MG63 (cell line): Measurements from ENCODE around the gene CHSY1. TPM values are rescaled to one million over a fixed set of nuclear protein-coding genes. Genes with fewer than 3 reads are reported as not detected.
"Not testable (repeated sequence)": the region's sequence is repeated elsewhere in the genome, so short reads cannot be mapped to it uniquely, and the experiment has no call there.

Experiments used
- DNase-seq: peaks from one replicate; pipeline ENCODE4 v3.0.0-alpha.2; 2020
- H3K27me3 ChIP-seq: fragments of 250-450 bp; sonication (Bioruptor Pico); 2 replicates; pipeline ENCODE4 v1.5.1; 2020; ENCODE audit warnings: mild to moderate bottlenecking, moderate library complexity
- H3K36me3 ChIP-seq: fragments of 250-450 bp; sonication (Bioruptor Pico); 2 replicates; pipeline ENCODE4 v1.5.1; 2020; ENCODE audit warnings: mild to moderate bottlenecking, moderate library complexity
- H3K4me3 ChIP-seq: fragments of 250-450 bp; sonication (Bioruptor Pico); 2 replicates; pipeline ENCODE4 v1.5.1; 2020; ENCODE audit warnings: mild to moderate bottlenecking, moderate library complexity
- H3K9me3 ChIP-seq: fragments of 250-450 bp; sonication (Bioruptor Pico); 2 replicates; pipeline ENCODE4 v1.5.1; 2020; ENCODE audit warnings: mild to moderate bottlenecking, moderate library complexity
- total RNA-seq: library from RNA; depleted of rRNA; stranded (reverse); fragments of >200 nt; shearing (Covaris generic); gene quantifications from 2 replicates; pipeline ENCODE4 v1.2.3, GENCODE V29; 2014; ENCODE audit warnings: low replicate concordance

Gene CHSY1
- total RNA-seq, 1 experiment from 2014 or later: 11.0 TPM

- Histone ChIP-seq H3K4me3 (no peak overlapping the region), H3K27me3 (no peaks in the 10 kb centered on the region), H3K9me3 (peaks cover 19% of the 10 kb centered on the region), H3K36me3 (peaks cover 93% of the 10 kb centered on the region)
- no peak for DNase-seq
Measured at GRCh38 chr15:101232677-101233076, 19.2 kb downstream of the CHSY1 start.

DNA sequence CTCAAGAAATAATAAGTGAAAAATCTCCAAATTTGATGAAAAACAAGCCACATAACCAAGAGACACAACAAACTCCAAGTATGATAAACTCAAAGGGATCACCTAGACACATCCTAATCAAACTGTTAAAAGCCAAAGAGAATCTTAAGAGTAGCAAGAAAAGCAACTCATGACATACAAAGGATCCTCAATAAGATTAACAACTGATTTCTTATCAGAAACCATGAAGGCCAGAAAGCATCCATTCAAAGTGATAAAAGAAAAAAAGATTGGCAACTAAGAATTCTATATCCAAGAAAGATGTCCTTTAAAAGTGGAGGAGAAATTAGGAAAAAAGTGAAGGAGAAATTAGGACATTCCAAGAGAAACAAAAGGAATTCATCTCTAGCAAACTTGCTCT is 23.5 kb downstream of the CHSY1 start:
- Histone ChIP-seq H3K27me3 (no peaks in the 10 kb centered on the region), H3K36me3 (peaks cover 95% of the 10 kb centered on the region), H3K4me3 (no peak overlapping the region), H3K9me3 (peaks cover 19% of the 10 kb centered on the region)
- DNase-seq: no peak

GRCh38 chr15:101225658-101226057 is 26.2 kb downstream of the CHSY1 start:
- Histone ChIP-seq H3K4me3 (no peak overlapping the region), H3K9me3 (peaks cover 19% of the 10 kb centered on the region), H3K27me3 (no peaks in the 10 kb centered on the region), H3K36me3 (peaks cover 84% of the 10 kb centered on the region)
- DNase-seq: no peak

GRCh38 chr15:101221902-101222301 is 29.9 kb downstream of the CHSY1 start:
- no peak for DNase-seq
- H3K36me3 ChIP-seq: peaks cover 58% of the 10 kb centered on the region
- H3K4me3 ChIP-seq: no peak overlapping the region
- H3K9me3 ChIP-seq: no peaks in the 10 kb centered on the region
- no peaks in the 10 kb centered on the region for H3K27me3 ChIP-seq

- Histone ChIP-seq H3K27me3 (no peaks in the 10 kb centered on the region), H3K36me3 (peaks cover 57% of the 10 kb centered on the region), H3K4me3 (no peak overlapping the region), H3K9me3 (no peaks in the 10 kb centered on the region)
- DNase-seq: no peak
Measured at GRCh38 chr15:101220060-101220459, 31.8 kb downstream of the CHSY1 start.

- Histone ChIP-seq H3K36me3 (peaks cover 50% of the 10 kb centered on the region), H3K9me3 (no peaks in the 10 kb centered on the region), H3K4me3 (no peak overlapping the region), H3K27me3 (no peaks in the 10 kb centered on the region)
- no peak for DNase-seq
Measured at GRCh38 chr15:101219441-101219840, 32.4 kb downstream of the CHSY1 start.

DNA sequence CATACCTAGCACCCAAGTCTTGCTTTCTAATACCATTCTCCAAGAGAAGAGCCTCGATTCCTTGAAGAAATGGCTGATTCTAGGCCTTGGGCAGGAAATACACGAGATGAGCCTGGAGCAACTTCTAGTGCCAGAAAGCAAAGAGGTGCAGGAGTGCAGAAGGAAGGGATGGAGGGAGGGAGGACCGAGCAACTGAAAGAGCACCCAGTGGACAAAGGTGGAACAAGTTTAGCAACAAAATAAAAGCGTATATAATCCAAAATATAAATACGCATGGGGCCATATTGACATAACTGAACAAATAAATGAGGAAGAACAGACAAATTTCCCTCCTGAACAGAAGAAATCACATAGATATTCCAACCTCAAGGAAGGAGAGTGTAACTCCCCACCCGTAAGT is 34.4 kb downstream of the CHSY1 start:
- Histone ChIP-seq H3K36me3 (peaks cover 46% of the 10 kb centered on the region), H3K9me3 (no peaks in the 10 kb centered on the region), H3K27me3 (no peaks in the 10 kb centered on the region), H3K4me3 (no peak overlapping the region)
- no peak for DNase-seq

DNA sequence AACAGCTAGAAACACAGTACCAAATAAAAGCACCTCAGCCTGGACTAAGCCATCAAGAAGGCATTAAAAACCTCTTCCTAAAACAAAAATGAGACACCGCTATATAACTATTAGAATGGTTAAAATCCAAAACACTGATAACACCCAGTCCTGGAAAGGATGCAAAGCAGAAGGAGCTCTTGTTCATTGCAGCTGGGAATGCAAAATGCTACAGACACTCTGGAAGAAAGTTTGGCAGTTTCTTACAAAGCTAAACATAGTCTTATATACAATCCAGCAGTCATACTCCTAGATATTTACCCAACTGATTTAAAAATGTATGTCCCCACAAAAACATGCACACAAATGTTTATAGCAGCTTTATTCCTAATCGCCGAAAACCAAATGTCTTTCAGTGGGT is 35.7 kb downstream of the CHSY1 start:
- H3K36me3 ChIP-seq: peaks cover 45% of the 10 kb centered on the region
- H3K9me3 ChIP-seq: no peaks in the 10 kb centered on the region
- H3K4me3 ChIP-seq: no peak overlapping the region
- DNase-seq: no peak
- no peaks in the 10 kb centered on the region for H3K27me3 ChIP-seq

DNA sequence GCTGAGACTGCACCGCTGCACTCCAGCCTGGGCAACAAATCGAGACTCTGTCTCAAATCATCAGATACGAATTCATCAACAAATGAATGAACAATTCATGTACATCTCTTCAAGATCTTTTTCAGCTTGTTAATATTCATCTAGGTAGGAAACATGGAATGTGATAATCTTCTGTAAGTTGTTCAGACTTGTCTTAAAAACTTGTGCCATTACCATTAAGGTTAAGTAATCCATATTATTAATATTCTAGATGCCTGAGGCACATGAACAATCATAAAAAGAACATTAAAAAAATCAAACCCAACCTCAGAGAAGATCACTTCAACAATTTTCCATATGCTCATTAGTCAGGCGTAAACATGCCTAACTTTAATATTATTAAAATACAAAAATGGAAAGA is 36.2 kb downstream of the CHSY1 start:
- Histone ChIP-seq H3K9me3 (no peaks in the 10 kb centered on the region), H3K4me3 (no peak overlapping the region), H3K36me3 (peaks cover 45% of the 10 kb centered on the region), H3K27me3 (no peaks in the 10 kb centered on the region)
- DNase-seq: no peak

DNA sequence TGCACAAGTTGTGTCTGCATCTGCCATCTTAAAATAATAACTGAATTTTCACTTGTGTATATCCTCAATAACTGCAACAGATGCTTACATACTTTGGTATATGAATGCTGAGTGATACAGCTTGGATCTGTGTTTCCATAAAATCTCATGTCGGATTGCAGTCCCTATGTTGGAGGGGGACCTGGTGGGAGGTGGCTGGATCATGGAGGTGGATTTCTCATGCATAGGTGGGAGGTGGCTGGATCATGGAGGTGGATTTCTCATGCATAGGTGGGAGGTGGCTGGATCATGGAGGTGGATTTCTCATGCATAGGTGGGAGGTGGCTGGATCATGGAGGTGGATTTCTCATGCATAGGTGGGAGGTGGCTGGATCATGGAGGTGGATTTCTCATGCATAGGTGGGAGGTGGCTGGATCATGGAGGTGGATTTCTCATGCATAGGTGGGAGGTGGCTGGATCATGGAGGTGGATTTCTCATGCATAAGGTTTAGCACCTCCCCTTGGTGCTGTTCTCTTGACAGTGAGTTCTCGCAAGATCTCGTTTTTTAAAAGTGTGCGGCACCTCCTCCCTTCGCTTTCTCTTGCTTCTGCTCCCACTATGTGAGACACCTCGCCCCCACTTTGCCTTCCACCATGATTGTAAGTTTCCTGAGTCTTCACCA is 37.3 kb downstream of the CHSY1 start:
- not testable (repeated sequence) for H3K27me3 ChIP-seq, DNase-seq, H3K9me3 ChIP-seq, H3K4me3 ChIP-seq
- H3K36me3 ChIP-seq: peaks cover 45% of the 10 kb centered on the region

DNA sequence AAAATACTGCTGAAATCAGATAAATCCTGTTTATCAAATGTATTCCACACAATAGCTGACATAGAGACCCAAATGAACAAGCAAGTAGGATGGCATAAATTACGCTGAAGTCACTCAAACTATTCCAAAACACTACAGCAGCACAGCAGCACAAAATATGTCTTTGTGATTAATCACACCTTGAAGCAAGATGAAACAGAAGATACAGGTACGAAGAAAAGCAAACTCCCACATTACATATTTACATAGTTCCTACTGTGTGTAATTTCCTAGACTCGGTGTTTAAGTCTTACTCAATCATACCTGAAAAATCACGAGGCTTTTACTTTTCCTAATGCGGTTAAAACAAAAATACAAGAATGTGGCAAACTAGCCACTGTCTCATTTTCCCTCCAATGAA is 38.3 kb downstream of the CHSY1 start:
- DNase-seq: no peak
- Histone ChIP-seq H3K36me3 (peaks cover 45% of the 10 kb centered on the region), H3K9me3 (no peaks in the 10 kb centered on the region), H3K27me3 (no peaks in the 10 kb centered on the region), H3K4me3 (no peak overlapping the region)

DNA sequence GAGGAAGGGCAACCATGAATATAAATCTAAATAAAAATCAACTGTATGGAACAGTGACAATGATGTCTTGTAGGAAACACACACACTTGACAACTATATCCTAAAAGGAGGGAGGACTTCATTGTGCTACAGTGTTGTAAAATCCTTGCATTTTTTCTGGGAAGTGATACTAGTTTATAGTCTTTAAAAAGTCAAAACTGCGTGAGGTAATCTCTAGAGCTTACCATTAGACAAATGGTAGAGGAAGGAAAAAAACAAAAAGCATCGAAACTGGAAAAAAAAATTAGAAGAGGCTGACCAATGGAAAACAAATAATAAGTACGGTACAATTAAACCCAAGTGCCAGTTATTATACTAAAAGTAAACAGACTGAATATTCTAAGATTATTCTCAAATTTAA is 38.7 kb downstream of the CHSY1 start:
- no peaks in the 10 kb centered on the region for H3K9me3 ChIP-seq
- H3K27me3 ChIP-seq: no peaks in the 10 kb centered on the region
- H3K36me3 ChIP-seq: peaks cover 45% of the 10 kb centered on the region
- DNase-seq: no peak
- H3K4me3 ChIP-seq: no peak overlapping the region

- no peak for DNase-seq
- no peaks in the 10 kb centered on the region for H3K9me3 ChIP-seq
- H3K27me3 ChIP-seq: no peaks in the 10 kb centered on the region
- peaks cover 34% of the 10 kb centered on the region for H3K36me3 ChIP-seq
- H3K4me3 ChIP-seq: no peak overlapping the region
Measured at GRCh38 chr15:101211897-101212296, 40.0 kb downstream of the CHSY1 start.

DNA sequence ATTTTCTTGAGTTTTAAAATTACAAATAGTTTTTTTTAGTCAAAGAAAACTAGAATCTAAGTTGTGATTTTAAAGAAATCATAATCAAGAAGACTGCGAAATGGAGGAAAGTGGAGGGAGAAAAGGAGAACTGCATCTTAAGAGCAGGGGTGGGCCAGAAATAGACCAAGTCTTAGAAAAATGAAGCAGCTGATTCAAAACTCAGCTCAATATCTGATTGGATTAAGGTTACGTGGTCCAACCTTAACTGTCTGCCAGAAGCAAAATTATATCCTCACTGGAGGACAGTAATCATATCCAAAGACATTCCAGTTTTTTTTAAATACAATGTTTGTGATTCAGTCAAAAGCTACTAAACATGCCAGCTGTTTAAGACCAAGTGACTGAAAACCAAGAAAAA is 41.4 kb downstream of the CHSY1 start:
- H3K4me3 ChIP-seq: no peak overlapping the region
- peaks cover 19% of the 10 kb centered on the region for H3K36me3 ChIP-seq
- DNase-seq: no peak
- no peaks in the 10 kb centered on the region for H3K27me3 ChIP-seq
- H3K9me3 ChIP-seq: no peaks in the 10 kb centered on the region

DNA sequence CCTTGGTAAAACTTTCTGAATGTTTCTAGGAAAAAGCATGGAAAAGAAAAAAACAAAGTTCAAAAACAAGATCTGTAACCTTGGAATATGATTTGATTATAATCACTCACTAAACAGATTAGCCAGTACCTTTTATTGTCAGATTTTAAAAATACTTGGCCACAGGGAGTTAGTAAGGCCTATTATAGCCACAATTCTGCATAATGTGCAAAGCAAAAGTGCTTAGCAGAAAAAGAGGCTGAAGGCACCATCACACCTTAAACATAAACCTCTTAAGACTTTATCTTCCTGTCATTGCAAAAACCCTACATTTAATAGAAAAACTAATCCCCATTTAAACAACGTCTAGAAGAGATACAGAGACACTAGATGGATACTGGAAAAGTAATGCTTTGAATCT is 41.8 kb downstream of the CHSY1 start:
- no peak for DNase-seq
- no peaks in the 10 kb centered on the region for H3K9me3 ChIP-seq
- no peaks in the 10 kb centered on the region for H3K27me3 ChIP-seq
- H3K36me3 ChIP-seq: peaks cover 17% of the 10 kb centered on the region
- no peak overlapping the region for H3K4me3 ChIP-seq

GRCh38 chr15:101209285-101209845 is 42.5 kb downstream of the CHSY1 start:
- no peaks in the 10 kb centered on the region for H3K9me3 ChIP-seq
- peaks cover 17% of the 10 kb centered on the region for H3K36me3 ChIP-seq
- H3K27me3 ChIP-seq: no peaks in the 10 kb centered on the region
- no peak overlapping the region for H3K4me3 ChIP-seq
- DNase-seq: no peak

GRCh38 chr15:101207867-101208288 is 44.0 kb downstream of the CHSY1 start:
- Histone ChIP-seq H3K27me3 (no peaks in the 10 kb centered on the region), H3K36me3 (peaks cover 6% of the 10 kb centered on the region; the same call in 1 of the 2 replicates), H3K4me3 (no peak overlapping the region), H3K9me3 (no peaks in the 10 kb centered on the region)
- DNase-seq: peak; percentile 18

GRCh38 chr15:101206176-101206591 is 45.7 kb downstream of the CHSY1 start:
- Histone ChIP-seq H3K9me3 (no peaks in the 10 kb centered on the region), H3K4me3 (peak overlapping the region; percentile 21), H3K36me3 (no peaks in the 10 kb centered on the region; the same call in 1 of the 2 replicates), H3K27me3 (no peaks in the 10 kb centered on the region)
- DNase-seq: peak; percentile 80
